K562 (cell line): ENCODE data around the gene KIF5C. TPM values are rescaled to one million over a fixed set of nuclear protein-coding genes. Genes with fewer than 3 reads are reported as not detected.

Experiments used
- BRD4 ChIP-seq: fragments of 200-600 bp; sonication (generic); IDR thresholded peaks from 2 replicates; pipeline ENCODE4 v1.6.1; 2017; ENCODE audit warnings: inconsistent platforms
- CCNT2 ChIP-seq: IDR thresholded peaks from 2 replicates; pipeline ENCODE4 v1.6.1; 2011; ENCODE audit warnings: borderline replicate concordance, low read depth, mild to moderate bottlenecking, moderate library complexity, mixed read lengths, low read length; ENCODE audit not compliant: insufficient read length; ENCODE audit errors: extremely low read depth
- CEBPG ChIP-seq, 3 experiments: fragments of 200-800 bp in 1 of 3; sonication (Bioruptor generic) in 1 of 3; sonication (generic) in 1 of 3; formaldehyde crosslinking in 1 of 3; IDR thresholded peaks in 2 of 3; conservative IDR thresholded peaks in 1 of 3; 2 replicates each; pipeline versions ENCODE4 v1.6.1 to v1.8.0; 2016 to 2022; ENCODE audit warnings: missing compliant biosample characterization in 2 of 3, missing genetic modification characterization in 2 of 3, mild to moderate bottlenecking in 1 of 3, missing genetic modification reagents in 1 of 3
- GABPB1 ChIP-seq: sonication (generic); formaldehyde crosslinking; IDR thresholded peaks from 2 replicates; pipeline ENCODE4 v1.8.0; 2022; ENCODE audit warnings: mild to moderate bottlenecking, missing genetic modification reagents
- HMG20A ChIP-seq: fragments of 450-650 bp; formaldehyde crosslinking; conservative IDR thresholded peaks from 2 replicates; pipeline ENCODE4 v1.4.0; 2020; ENCODE audit warnings: mild to moderate bottlenecking, mixed read lengths
- IRF2 ChIP-seq: sonication (generic); formaldehyde crosslinking; IDR thresholded peaks from 2 replicates; pipeline ENCODE4 v1.8.1; 2022; ENCODE audit warnings: mild to moderate bottlenecking, missing genetic modification reagents
- KAT7 ChIP-seq: sonication (generic); formaldehyde crosslinking; IDR thresholded peaks from 2 replicates; pipeline ENCODE4 v1.8.0; 2022; ENCODE audit warnings: missing genetic modification reagents, mild to moderate bottlenecking, borderline replicate concordance
- KLF10 ChIP-seq: fragments of 250-450 bp; sonication (Bioruptor Pico); IDR thresholded peaks from 2 replicates; pipeline ENCODE4 v1.6.1; 2021; ENCODE audit warnings: matching md5 sums
- KLF13 ChIP-seq: fragments of 450-650 bp; IDR thresholded peaks from 2 replicates; pipeline ENCODE4 v1.6.1; 2016; ENCODE audit warnings: missing genetic modification characterization, low read depth, mild to moderate bottlenecking, missing compliant biosample characterization, moderate library complexity, borderline replicate concordance
- MAFK ChIP-seq: IDR thresholded peaks from 2 replicates; pipeline ENCODE4 v1.6.1; 2011; ENCODE audit warnings: low read length, improper control_type of control experiment
- POLR2AphosphoS5 ChIP-seq: IDR thresholded peaks from 2 replicates; pipeline ENCODE4 v1.6.1; 2011; ENCODE audit warnings: mild to moderate bottlenecking, low read depth, low read length, moderate library complexity; ENCODE audit not compliant: control insufficient read depth, insufficient read depth
- RBBP5 ChIP-seq: fragments of 200-600 bp; sonication (generic); IDR thresholded peaks from 2 replicates; pipeline ENCODE4 v1.6.1; 2012; ENCODE audit warnings: borderline replicate concordance, mild to moderate bottlenecking, low read length, control low read depth, inconsistent platforms; ENCODE audit not compliant: insufficient read depth, poor library complexity, severe bottlenecking
- RBM14 ChIP-seq: fragments of 200-400 bp; formaldehyde crosslinking; IDR thresholded peaks from 2 replicates; pipeline ENCODE4 v1.6.1; 2018; ENCODE audit warnings: low read depth, mild to moderate bottlenecking, low read length, moderate library complexity, borderline replicate concordance; ENCODE audit not compliant: insufficient read depth
- SMARCA4 ChIP-seq: fragments of 450-650 bp; IDR thresholded peaks from 2 replicates; pipeline ENCODE4 v1.6.1; 2016
- ZFP1 ChIP-seq: fragments of 450-650 bp; formaldehyde crosslinking; IDR thresholded peaks from 2 replicates; pipeline ENCODE4 v1.4.0; 2020; ENCODE audit warnings: mild to moderate bottlenecking, mixed read lengths
- ZFPM2 ChIP-seq: fragments of 250-450 bp; sonication (Bioruptor Pico); IDR thresholded peaks from 2 replicates; pipeline ENCODE4 v1.5.1; 2022; ENCODE audit warnings: mild to moderate bottlenecking
- ZNF347 ChIP-seq: fragments of 450-650 bp; formaldehyde crosslinking; IDR thresholded peaks from 2 replicates; pipeline ENCODE4 v1.4.0; 2020; ENCODE audit warnings: low read depth, mild to moderate bottlenecking, moderate library complexity
- polyA plus RNA-seq, 8 experiments: library from polyadenylated mRNA; depleted of rRNA in 4 of 8; stranded (reverse) in 5 of 8; unstranded in 3 of 8; fragments of >200 nt; fragmentation: Nextera tagmentation in 2 of 8; fragmentation: Illumina TruSeq in 1 of 8; extraction: Ambion mirVana in 2 of 8; extraction: Trizol in 1 of 8; gene quantifications; 2 replicates each; pipeline versions ENCODE4 v1.2.1 to v1.2.3, GENCODE V29; 2011 to 2014; ENCODE audit warnings: inconsistent platforms in 1 of 8, missing spikeins in 1 of 8
- total RNA-seq, 7 experiments: library from RNA; depleted of rRNA in 6 of 7; stranded (reverse); fragments of >200 nt in 6 of 7; fragmentation: Illumina TruSeq in 2 of 7; extraction: Trizol in 2 of 7; gene quantifications; 2 replicates each; pipeline versions ENCODE4 v1.2.1 to v1.2.3, GENCODE V29; 2011 to 2021; ENCODE audit warnings: low replicate concordance in 1 of 7
- TF ChIP-seq, protein P1 (sequence below): fragments of 450-650 bp; formaldehyde crosslinking; IDR thresholded peaks from 2 replicates; pipeline ENCODE4 v1.4.0; 2022; ENCODE audit warnings: mild to moderate bottlenecking, moderate library complexity
- TF ChIP-seq, protein P2 (sequence below): fragments of 250-450 bp; sonication (Bioruptor Pico); IDR thresholded peaks from 2 replicates; pipeline ENCODE4 v1.8.0; 2022; ENCODE audit warnings: moderate library complexity, mild to moderate bottlenecking, inconsistent platforms
- TF ChIP-seq, protein P3 (sequence below): sonication (generic); formaldehyde crosslinking; IDR thresholded peaks from 2 replicates; pipeline ENCODE4 v1.8.0; 2022; ENCODE audit warnings: mild to moderate bottlenecking, low read depth, missing genetic modification reagents
- TF ChIP-seq, protein P4 (sequence below): fragments of 250-450 bp; sonication (Bioruptor Pico); IDR thresholded peaks from 2 replicates; pipeline ENCODE4 v1.8.0; 2022; ENCODE audit warnings: inconsistent platforms, mild to moderate bottlenecking, moderate library complexity, borderline replicate concordance

KIF5C gene
- total and polyA plus RNA-seq, 9 of the 15 experiments (the other 6 are each of a cell fraction or from before 2014, with no cell fraction given), result 0.01 to 0.09 (median 0.01) TPM; not detected in 6

DNA sequence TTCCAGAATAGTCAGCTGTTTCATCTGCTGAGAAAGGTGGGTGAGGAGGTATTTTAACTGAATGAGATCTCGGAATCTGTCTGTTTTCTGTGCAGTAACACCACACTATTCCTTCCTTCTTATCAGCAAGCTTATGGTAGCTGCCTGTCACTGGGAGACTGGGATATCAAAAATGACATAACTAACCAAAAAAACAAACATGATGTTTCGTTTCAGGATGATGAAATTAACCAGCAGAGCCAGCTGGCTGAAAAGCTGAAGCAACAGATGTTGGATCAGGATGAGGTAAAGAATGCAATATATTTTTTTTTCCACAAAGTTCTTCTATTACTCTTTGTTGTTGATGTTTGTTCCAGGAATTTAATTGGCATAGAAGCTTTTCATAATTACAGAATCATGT lies 103.7 kb downstream of the KIF5C start (continued):
- TF ChIP-seq, protein P1, sequence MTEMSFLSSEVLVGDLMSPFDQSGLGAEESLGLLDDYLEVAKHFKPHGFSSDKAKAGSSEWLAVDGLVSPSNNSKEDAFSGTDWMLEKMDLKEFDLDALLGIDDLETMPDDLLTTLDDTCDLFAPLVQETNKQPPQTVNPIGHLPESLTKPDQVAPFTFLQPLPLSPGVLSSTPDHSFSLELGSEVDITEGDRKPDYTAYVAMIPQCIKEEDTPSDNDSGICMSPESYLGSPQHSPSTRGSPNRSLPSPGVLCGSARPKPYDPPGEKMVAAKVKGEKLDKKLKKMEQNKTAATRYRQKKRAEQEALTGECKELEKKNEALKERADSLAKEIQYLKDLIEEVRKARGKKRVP (CRISPR knock-in tag), result peak; percentile 47; the same call in 1 of the 2 replicates
- no peak for TF ChIP-seq HMG20A
- no peak for TF ChIP-seq KLF10
- no peak for TF ChIP-seq KLF13 (tag)
- TF ChIP-seq ZFP1 (CRISPR knock-in tag), result no peak
- TF ChIP-seq, protein P2, sequence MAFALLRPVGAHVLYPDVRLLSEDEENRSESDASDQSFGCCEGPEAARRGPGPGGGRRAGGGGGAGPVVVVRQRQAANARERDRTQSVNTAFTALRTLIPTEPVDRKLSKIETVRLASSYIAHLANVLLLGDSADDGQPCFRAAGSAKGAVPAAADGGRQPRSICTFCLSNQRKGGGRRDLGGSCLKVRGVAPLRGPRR (CRISPR knock-in tag), result no peak
- no peak for TF ChIP-seq GABPB1 (CRISPR knock-in tag)
- no peak for TF ChIP-seq ZFPM2 (CRISPR knock-in tag)
- TF ChIP-seq CCNT2, result no peak
- no peak for TF ChIP-seq RBM14
- no peak for TF ChIP-seq MAFK
- no peak for TF ChIP-seq POLR2AphosphoS5
- TF ChIP-seq, protein P3, sequence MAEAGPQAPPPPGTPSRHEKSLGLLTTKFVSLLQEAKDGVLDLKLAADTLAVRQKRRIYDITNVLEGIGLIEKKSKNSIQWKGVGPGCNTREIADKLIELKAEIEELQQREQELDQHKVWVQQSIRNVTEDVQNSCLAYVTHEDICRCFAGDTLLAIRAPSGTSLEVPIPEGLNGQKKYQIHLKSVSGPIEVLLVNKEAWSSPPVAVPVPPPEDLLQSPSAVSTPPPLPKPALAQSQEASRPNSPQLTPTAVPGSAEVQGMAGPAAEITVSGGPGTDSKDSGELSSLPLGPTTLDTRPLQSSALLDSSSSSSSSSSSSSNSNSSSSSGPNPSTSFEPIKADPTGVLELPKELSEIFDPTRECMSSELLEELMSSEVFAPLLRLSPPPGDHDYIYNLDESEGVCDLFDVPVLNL, result no peak
- TF ChIP-seq SMARCA4, result no peak
- no peak for TF ChIP-seq ZNF347
- no peak for TF ChIP-seq BRD4
- TF ChIP-seq CEBPG (CRISPR knock-in tag; IDR thresholded peaks at IDR 0.05), result no peak
- peak; percentile 41 to 85; a peak in 3 of 4 replicates for TF ChIP-seq CEBPG (tag; conservative IDR thresholded peaks at IDR 0.05 in 1 of 2, IDR thresholded peaks at IDR 0.05 in 1 of 2)
- TF ChIP-seq IRF2 (CRISPR knock-in tag), result no peak
- no peak for TF ChIP-seq RBBP5
- no peak for TF ChIP-seq KAT7 (CRISPR knock-in tag)
- TF ChIP-seq, protein P4, sequence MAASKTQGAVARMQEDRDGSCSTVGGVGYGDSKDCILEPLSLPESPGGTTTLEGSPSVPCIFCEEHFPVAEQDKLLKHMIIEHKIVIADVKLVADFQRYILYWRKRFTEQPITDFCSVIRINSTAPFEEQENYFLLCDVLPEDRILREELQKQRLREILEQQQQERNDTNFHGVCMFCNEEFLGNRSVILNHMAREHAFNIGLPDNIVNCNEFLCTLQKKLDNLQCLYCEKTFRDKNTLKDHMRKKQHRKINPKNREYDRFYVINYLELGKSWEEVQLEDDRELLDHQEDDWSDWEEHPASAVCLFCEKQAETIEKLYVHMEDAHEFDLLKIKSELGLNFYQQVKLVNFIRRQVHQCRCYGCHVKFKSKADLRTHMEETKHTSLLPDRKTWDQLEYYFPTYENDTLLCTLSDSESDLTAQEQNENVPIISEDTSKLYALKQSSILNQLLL (CRISPR knock-in tag), result no peak
